Measurements from ENCODE around the gene TWIST2.

- TF ChIP-seq POLR2A (IDR thresholded peaks at IDR 0.05) (no peak), CTCF (IDR thresholded peaks at IDR 0.05) (no peak), POLR2AphosphoS5 (IDR thresholded peaks at IDR 0.05) (no peak), EP300 (IDR thresholded peaks at IDR 0.05) (no peak)
Measured at GRCh38 chr2:238924796-238925195, 76.9 kb downstream of the TWIST2 start.
